Loucy (cell line): ENCODE measurements around the gene ADH1A.
"Not testable (repeated sequence)": the region's sequence is repeated elsewhere in the genome, so short reads cannot be mapped to it uniquely, and the experiment has no call there.

Experiments
- H2AFZ ChIP-seq: fragments of 200-600 bp; sonication (generic); 2 replicates; pipeline ENCODE4 v1.6.0; 2016; ENCODE audit warnings: antibody characterized with exemption, mild to moderate bottlenecking, low read length, moderate library complexity
- H3F3A ChIP-seq: fragments of 200-600 bp; 2 replicates; pipeline ENCODE4 v1.6.0; 2016; ENCODE audit warnings: antibody characterized with exemption, low read depth, mild to moderate bottlenecking
- H3K27me3 ChIP-seq: fragments of 200-600 bp; sonication (generic); 2 replicates; pipeline ENCODE4 v1.6.1; 2014; ENCODE audit warnings: low read length, mild to moderate bottlenecking; ENCODE audit not compliant: insufficient read depth, poor library complexity, severe bottlenecking
- H3K36me3 ChIP-seq: fragments of 200-600 bp; sonication (generic); 2 replicates; pipeline ENCODE4 v1.6.1; 2016; ENCODE audit warnings: low read length; ENCODE audit not compliant: insufficient read depth
- H3K4me1 ChIP-seq: fragments of 200-600 bp; sonication (generic); 2 replicates; pipeline ENCODE4 v1.5.1; 2014; ENCODE audit warnings: low read length, mild to moderate bottlenecking; ENCODE audit not compliant: insufficient read depth, poor library complexity, severe bottlenecking
- H3K4me2 ChIP-seq: fragments of 200-600 bp; sonication (generic); 2 replicates; pipeline ENCODE4 v1.6.0; 2014; ENCODE audit warnings: antibody characterized with exemption, low read length, low read depth, mild to moderate bottlenecking; ENCODE audit not compliant: poor library complexity, severe bottlenecking
- H3K4me3 ChIP-seq: fragments of 200-600 bp; sonication (generic); 2 replicates; pipeline ENCODE4 v1.5.1; 2014; ENCODE audit warnings: low read length, mild to moderate bottlenecking, mixed read lengths; ENCODE audit not compliant: poor library complexity, severe bottlenecking
- H3K79me2 ChIP-seq: fragments of 200-600 bp; sonication (generic); 2 replicates; pipeline ENCODE4 v1.6.1; 2014; ENCODE audit warnings: low read length; ENCODE audit not compliant: insufficient read depth
- H3K9ac ChIP-seq: fragments of 200-600 bp; sonication (generic); 2 replicates; pipeline ENCODE4 v1.6.0; 2014; ENCODE audit warnings: mild to moderate bottlenecking, low read depth, low read length, moderate library complexity; ENCODE audit not compliant: poor library complexity, severe bottlenecking
- H3K9me2 ChIP-seq: fragments of 200-600 bp; sonication (generic); replicated peaks from 2 replicates; pipeline ENCODE4 v1.6.1; 2016; ENCODE audit warnings: low read depth, low read length, mixed read lengths
- H3K9me3 ChIP-seq: fragments of 200-600 bp; sonication (generic); 2 replicates; pipeline ENCODE4 v1.6.1; 2014; ENCODE audit warnings: mild to moderate bottlenecking, antibody characterized with exemption, low read length, low read depth; ENCODE audit not compliant: insufficient read depth
- H4K20me1 ChIP-seq: fragments of 200-600 bp; sonication (generic); 2 replicates; pipeline ENCODE4 v1.6.0; 2014; ENCODE audit warnings: antibody characterized with exemption, low read length, mild to moderate bottlenecking; ENCODE audit not compliant: insufficient read depth, poor library complexity, severe bottlenecking
- EZH2phosphoT487 ChIP-seq: fragments of 200-600 bp; IDR thresholded peaks from 2 replicates; pipeline ENCODE4 v1.6.1; 2018; ENCODE audit warnings: antibody characterized with exemption, mild to moderate bottlenecking, moderate library complexity, borderline replicate concordance
- TF ChIP-seq, protein P1 (sequence below): fragments of 200-600 bp; sonication (generic); conservative IDR thresholded peaks from 2 replicates; pipeline ENCODE4 v1.5.1; 2014; ENCODE audit warnings: mild to moderate bottlenecking, antibody characterized with exemption, low read length

ADH1A gene

DNA sequence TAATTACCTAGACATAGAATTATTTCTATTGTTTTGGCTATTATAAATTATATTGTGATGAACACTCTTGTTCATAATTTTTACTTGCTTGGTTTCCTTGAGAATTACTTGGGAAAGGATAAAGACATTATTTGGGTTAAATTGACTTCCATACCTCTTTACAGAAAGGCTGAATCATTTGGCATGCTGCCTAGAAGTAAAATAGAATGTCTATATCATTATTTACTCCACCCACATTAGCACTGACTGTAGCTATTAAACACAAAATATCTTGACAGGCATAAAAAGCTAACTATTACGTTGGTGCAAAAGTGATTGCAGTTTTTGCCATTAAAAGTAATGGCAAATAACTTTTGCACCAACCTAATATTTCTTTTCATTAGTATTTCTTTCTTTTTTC is 42.1 kb downstream of the ADH1A start:
- H3K36me3 ChIP-seq, result no peaks in the 10 kb centered on the region
- no peak for TF ChIP-seq EZH2phosphoT487
- TF ChIP-seq, protein P1, sequence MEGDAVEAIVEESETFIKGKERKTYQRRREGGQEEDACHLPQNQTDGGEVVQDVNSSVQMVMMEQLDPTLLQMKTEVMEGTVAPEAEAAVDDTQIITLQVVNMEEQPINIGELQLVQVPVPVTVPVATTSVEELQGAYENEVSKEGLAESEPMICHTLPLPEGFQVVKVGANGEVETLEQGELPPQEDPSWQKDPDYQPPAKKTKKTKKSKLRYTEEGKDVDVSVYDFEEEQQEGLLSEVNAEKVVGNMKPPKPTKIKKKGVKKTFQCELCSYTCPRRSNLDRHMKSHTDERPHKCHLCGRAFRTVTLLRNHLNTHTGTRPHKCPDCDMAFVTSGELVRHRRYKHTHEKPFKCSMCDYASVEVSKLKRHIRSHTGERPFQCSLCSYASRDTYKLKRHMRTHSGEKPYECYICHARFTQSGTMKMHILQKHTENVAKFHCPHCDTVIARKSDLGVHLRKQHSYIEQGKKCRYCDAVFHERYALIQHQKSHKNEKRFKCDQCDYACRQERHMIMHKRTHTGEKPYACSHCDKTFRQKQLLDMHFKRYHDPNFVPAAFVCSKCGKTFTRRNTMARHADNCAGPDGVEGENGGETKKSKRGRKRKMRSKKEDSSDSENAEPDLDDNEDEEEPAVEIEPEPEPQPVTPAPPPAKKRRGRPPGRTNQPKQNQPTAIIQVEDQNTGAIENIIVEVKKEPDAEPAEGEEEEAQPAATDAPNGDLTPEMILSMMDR, result no peak
- H3K4me1 ChIP-seq, result no peaks in the 10 kb centered on the region
- no peak overlapping the region for H3K4me3 ChIP-seq
- no peaks in the 10 kb centered on the region for H3K9me2 ChIP-seq
- no peaks in the 10 kb centered on the region for H3F3A ChIP-seq
- no peak overlapping the region for H3K4me2 ChIP-seq
- no peaks in the 10 kb centered on the region for H3K9me3 ChIP-seq
- H3K27me3 ChIP-seq, result no peaks in the 10 kb centered on the region
- no peaks in the 10 kb centered on the region for H4K20me1 ChIP-seq
- no peak overlapping the region for H3K9ac ChIP-seq
- H2AFZ ChIP-seq, result no peak overlapping the region
- H3K79me2 ChIP-seq, result no peaks in the 10 kb centered on the region

DNA sequence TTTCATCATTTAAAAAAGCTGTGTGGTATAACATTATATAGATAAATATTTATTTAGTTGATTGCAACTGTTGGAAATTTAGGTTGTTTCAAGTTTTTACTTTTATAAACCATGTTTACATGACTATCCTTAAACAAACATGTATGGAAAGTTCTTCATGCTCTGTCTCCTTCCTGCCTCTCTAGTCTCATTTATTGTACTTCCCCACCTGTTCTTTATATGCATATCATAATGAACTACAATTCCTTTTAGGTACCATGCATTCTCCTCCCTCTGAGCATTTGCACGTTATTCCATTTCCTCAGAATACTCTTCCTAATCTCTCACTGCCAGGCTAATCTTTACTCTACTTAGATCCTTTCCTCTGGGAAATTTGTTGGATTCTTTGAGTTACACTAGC is 54.8 kb downstream of the ADH1A start:
- H3K36me3 ChIP-seq, result no peaks in the 10 kb centered on the region

DNA sequence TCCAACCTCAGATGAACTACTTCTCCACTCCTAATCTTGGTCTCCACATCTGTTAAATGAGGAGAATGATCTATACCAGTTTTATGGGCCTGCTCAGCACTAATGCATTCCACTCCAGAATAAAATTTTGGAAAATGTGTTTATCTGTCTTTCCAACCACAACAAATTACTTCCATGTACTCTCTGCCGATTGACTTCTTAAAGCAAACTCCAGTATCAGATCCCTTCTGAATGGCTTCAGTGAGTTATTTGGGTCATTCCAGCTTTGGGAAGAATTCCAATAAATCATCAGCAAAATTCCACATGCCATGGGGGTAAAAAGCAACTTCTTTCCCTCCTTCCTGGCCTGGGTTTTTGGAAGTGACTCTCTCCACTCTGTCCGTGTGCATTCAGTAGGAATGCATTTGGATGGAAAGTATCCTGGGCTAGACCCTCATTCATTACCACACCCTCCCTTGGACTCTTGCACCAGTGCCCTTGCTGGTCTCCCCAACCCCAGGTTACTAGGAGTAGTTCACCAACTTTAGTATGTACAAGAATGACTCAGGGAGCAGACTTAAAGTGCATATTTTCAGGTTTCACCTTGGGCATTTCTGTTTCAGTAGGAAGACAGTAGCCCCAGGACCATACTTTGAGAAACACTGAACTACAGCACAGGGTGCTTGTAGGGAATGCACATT is 56.3 kb downstream of the ADH1A start:
- no peaks in the 10 kb centered on the region for H3K79me2 ChIP-seq
- H2AFZ ChIP-seq, result no peak overlapping the region
- TF ChIP-seq EZH2phosphoT487, result no peak
- TF ChIP-seq, protein P1, result no peak
- no peaks in the 10 kb centered on the region for H4K20me1 ChIP-seq
- H3K9ac ChIP-seq, result no peak overlapping the region
- H3K36me3 ChIP-seq, result no peaks in the 10 kb centered on the region
- no peaks in the 10 kb centered on the region for H3K4me1 ChIP-seq
- no peak overlapping the region for H3K4me2 ChIP-seq
- H3K9me3 ChIP-seq, result no peaks in the 10 kb centered on the region
- H3F3A ChIP-seq, result no peaks in the 10 kb centered on the region
- no peaks in the 10 kb centered on the region for H3K27me3 ChIP-seq
- no peak overlapping the region for H3K4me3 ChIP-seq
- no peaks in the 10 kb centered on the region for H3K9me2 ChIP-seq

More for the DNA sequence above, 54.8 kb downstream of the ADH1A start:
- H3K4me2 ChIP-seq, result no peak overlapping the region
- H3K79me2 ChIP-seq, result no peaks in the 10 kb centered on the region
- no peaks in the 10 kb centered on the region for H3K9me3 ChIP-seq
- H3K27me3 ChIP-seq, result no peaks in the 10 kb centered on the region
- TF ChIP-seq EZH2phosphoT487, result no peak
- TF ChIP-seq, protein P1, result no peak
- H3K4me3 ChIP-seq, result no peak overlapping the region
- no peak overlapping the region for H2AFZ ChIP-seq
- H3F3A ChIP-seq, result no peaks in the 10 kb centered on the region
- no peaks in the 10 kb centered on the region for H3K4me1 ChIP-seq
- no peaks in the 10 kb centered on the region for H3K9me2 ChIP-seq
- H4K20me1 ChIP-seq, result no peaks in the 10 kb centered on the region
- H3K9ac ChIP-seq, result no peak overlapping the region

DNA sequence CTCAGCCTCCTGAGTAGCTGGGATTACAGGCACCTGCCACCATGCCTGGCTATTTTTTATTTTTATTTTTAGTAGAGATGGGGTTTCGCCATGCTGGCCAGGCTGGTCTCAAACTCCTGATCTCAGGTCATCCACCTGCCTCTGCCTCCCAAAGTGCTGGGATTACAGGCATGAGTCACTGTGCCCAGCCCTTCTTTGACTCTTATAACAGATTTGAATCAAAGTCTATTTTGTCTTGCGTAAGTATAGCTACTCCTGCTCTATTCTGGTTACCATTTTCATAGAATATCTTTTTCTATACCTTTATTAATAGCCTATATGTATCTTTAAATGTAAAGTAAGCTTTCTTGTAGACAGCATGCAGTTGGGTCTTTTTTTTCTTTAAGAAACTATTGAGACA is 57.4 kb downstream of the ADH1A start:
- not testable (repeated sequence) for H4K20me1 ChIP-seq, H3K9ac ChIP-seq, H3F3A ChIP-seq, H3K4me3 ChIP-seq, H3K79me2 ChIP-seq, H3K36me3 ChIP-seq, H3K9me2 ChIP-seq, H3K27me3 ChIP-seq, H3K4me1 ChIP-seq, H2AFZ ChIP-seq, H3K4me2 ChIP-seq, H3K9me3 ChIP-seq

DNA sequence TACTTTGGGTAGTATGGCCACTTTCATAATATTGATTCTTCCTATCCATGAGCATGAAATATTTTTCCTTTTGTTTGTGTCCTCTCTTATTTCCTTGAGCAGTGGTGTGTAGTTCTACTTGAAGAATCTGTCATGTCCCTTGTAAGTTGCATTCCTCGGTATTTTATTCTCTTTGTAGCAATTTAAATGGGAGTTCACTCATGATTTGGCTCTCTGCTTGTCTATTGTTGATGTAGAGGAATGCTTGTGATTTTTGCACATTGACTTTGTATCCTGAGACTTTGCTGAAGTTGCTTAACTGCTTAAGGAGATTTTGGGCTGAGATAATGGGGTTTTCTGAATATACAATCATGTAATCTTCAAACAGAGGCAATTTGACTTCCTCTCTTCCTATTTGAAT is 62.1 kb downstream of the ADH1A start:
- H3K4me1 ChIP-seq, H3K9me3 ChIP-seq, H3K9ac ChIP-seq, H3K4me3 ChIP-seq, H4K20me1 ChIP-seq, H3K27me3 ChIP-seq, H3K9me2 ChIP-seq, H3K79me2 ChIP-seq, H2AFZ ChIP-seq, H3K4me2 ChIP-seq, H3F3A ChIP-seq, H3K36me3 ChIP-seq: not testable (repeated sequence)
